Measurements from ENCODE around the gene DYNAP. TPM values are rescaled to one million over a fixed set of nuclear protein-coding genes. Genes with fewer than 3 reads are reported as not detected.

DYNAP gene, protein sequence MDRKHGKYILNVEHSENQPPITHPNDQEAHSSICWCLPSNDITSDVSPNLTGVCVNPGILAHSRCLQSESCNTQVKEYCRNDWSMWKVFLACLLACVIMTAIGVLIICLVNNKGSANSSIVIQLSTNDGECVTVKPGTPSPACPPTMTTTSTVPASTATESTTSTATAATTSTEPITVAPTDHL
- not detected for total RNA-seq

DNA sequence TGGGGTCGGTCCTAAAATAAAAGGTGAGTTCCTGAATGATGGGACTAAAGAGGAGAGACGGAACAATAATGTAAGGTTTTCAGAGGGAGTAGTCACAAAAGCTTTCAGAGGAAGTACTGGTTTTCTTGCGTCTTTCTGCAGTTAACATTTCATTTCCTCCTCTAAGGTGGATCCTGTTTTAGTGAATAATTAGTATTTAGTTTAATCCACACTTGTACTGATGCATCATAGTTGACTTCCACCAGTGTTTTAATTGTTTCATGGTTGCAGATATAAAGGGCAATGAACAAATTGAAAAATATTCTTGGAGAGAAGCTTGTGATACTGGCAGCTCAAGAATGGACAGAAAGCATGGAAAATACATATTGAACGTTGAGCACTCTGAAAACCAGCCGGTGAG lies at the start of gene DYNAP:
DYNAP (plus strand) TSS at position 301 of the 400 bp plus-strand sequence; CDS start at position 339, 38 bp downstream.

Other genes starting within 250 kb of the DYNAP start
- not detected for gene STARD6, start 233.4 kb upstream of the DYNAP start, total RNA-seq
- 13.5 TPM for gene C18orf54, start 233.3 kb upstream of the DYNAP start, total RNA-seq
- 17.2 TPM for gene RAB27B, start 237.2 kb downstream of the DYNAP start, total RNA-seq